Measurements from ENCODE around the gene HRH2.

DNA sequence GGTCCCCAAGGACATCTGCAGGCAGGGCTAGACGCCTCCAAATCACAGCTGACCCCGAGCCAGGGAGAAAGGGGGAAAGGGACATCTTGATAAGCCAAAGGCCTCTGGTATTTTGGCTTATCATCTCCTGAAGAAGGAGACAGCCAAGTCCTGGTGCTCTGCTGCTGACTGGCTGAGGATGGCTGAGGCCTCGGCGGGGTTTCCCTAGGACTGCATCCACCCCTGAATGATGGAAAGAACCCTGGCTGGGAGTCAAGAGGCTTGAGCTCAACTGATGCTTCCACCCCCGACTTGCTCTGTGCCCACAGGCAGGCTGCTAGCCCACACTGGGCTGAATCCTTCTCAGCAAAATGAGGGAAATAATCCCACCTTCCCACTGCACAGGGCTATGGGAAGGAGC, 30.9 kb upstream of the HRH2 start:
- TF ChIP-seq POLR2AphosphoS5 (IDR thresholded peaks at IDR 0.05; ENCODE audit: low read depth, low read length) = no peak
- no peak for TF ChIP-seq TAF1 (IDR thresholded peaks at IDR 0.05; ENCODE audit: borderline replicate concordance, insufficient read depth, low read length)
- TF ChIP-seq FOXP2 (optimal IDR thresholded peaks at IDR 0.05; ENCODE audit: borderline replicate concordance, extremely low read depth, extremely low read length, insufficient read depth) = no peak
- no peak for TF ChIP-seq SIN3A (IDR thresholded peaks at IDR 0.05; ENCODE audit: borderline replicate concordance, insufficient read depth, low read length)
- TF ChIP-seq, protein P1, sequence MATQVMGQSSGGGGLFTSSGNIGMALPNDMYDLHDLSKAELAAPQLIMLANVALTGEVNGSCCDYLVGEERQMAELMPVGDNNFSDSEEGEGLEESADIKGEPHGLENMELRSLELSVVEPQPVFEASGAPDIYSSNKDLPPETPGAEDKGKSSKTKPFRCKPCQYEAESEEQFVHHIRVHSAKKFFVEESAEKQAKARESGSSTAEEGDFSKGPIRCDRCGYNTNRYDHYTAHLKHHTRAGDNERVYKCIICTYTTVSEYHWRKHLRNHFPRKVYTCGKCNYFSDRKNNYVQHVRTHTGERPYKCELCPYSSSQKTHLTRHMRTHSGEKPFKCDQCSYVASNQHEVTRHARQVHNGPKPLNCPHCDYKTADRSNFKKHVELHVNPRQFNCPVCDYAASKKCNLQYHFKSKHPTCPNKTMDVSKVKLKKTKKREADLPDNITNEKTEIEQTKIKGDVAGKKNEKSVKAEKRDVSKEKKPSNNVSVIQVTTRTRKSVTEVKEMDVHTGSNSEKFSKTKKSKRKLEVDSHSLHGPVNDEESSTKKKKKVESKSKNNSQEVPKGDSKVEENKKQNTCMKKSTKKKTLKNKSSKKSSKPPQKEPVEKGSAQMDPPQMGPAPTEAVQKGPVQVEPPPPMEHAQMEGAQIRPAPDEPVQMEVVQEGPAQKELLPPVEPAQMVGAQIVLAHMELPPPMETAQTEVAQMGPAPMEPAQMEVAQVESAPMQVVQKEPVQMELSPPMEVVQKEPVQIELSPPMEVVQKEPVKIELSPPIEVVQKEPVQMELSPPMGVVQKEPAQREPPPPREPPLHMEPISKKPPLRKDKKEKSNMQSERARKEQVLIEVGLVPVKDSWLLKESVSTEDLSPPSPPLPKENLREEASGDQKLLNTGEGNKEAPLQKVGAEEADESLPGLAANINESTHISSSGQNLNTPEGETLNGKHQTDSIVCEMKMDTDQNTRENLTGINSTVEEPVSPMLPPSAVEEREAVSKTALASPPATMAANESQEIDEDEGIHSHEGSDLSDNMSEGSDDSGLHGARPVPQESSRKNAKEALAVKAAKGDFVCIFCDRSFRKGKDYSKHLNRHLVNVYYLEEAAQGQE (IDR thresholded peaks at IDR 0.05; ENCODE audit: insufficient read depth in 1 of 2, low read depth in 2 of 2, low read length in 2 of 2) = no peak
